K562 treated with DMSO at 1 percent for 24 hours (cell line): Measurements from ENCODE around the gene USP17L19. TPM values are rescaled to one million over a fixed set of nuclear protein-coding genes. Genes with fewer than 3 reads are reported as not detected.

Source experiments
- total RNA-seq: library from RNA; unstranded; fragments of 300-600 nt; gene quantifications from 2 replicates; pipeline ENCODE4 v1.2.3, GENCODE V29; 2022; ENCODE audit warnings: low read depth; ENCODE audit not compliant: insufficient read depth

Gene USP17L19, protein sequence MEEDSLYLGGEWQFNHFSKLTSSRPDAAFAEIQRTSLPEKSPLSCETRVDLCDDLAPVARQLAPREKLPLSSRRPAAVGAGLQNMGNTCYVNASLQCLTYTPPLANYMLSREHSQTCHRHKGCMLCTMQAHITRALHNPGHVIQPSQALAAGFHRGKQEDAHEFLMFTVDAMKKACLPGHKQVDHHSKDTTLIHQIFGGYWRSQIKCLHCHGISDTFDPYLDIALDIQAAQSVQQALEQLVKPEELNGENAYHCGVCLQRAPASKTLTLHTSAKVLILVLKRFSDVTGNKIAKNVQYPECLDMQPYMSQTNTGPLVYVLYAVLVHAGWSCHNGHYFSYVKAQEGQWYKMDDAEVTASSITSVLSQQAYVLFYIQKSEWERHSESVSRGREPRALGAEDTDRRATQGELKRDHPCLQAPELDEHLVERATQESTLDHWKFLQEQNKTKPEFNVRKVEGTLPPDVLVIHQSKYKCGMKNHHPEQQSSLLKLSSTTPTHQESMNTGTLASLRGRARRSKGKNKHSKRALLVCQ
- total RNA-seq = not detected in 2 replicates

DNA sequence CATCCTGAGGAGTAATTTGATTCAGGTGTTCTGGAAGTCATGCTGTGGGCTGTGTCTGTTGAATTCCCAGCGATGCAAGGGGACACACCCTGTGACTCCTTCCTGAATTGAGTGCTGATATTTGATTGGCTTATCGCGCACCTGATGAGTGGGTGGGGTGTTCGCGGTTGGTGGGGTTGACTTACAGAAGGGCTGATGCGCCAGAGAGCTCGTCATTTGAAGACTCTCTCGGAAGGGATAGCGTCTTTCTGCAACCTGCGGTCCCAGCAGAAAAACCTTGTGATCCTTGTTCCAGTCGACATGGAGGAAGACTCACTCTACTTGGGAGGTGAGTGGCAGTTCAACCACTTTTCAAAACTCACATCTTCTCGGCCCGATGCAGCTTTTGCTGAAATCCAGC is at the start of gene USP17L19:
USP17L19 (plus strand) TSS at position 301 of the 400 bp plus-strand sequence; CDS start at position 301, 0 bp downstream.

GRCh38 chr4:9210357-9210756 is 42.8 kb upstream of the USP17L19 start, which contains the start of gene USP17L10:
Gene USP17L10 (plus strand): TSS chr4:9210657. CDS start chr4:9210657, 0 bp downstream.

DNA sequence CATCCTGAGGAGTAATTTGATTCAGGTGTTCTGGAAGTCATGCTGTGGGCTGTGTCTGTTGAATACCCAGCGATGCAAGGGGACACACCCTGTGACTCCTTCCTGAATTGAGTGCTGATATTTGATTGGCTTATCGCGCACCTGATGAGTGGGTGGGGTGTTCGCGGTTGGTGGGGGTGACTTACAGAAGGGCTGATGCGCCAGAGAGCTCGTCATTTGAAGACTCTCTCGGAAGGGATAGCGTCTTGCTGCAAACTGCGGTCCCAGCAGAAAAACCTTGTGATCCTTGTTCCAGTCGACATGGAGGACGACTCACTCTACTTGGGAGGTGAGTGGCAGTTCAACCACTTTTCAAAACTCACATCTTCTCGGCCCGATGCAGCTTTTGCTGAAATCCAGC is 38.1 kb upstream of the USP17L19 start, which contains the start of gene USP17L11:
USP17L11 (plus strand) TSS at position 301 of the 400 bp plus-strand sequence; CDS start at position 301, 0 bp downstream.

GRCh38 chr4:9219852-9220251 is 33.3 kb upstream of the USP17L19 start, which contains the start of gene USP17L12:
Gene USP17L12 (plus strand): TSS chr4:9220152. CDS start chr4:9220152, 0 bp downstream.

DNA sequence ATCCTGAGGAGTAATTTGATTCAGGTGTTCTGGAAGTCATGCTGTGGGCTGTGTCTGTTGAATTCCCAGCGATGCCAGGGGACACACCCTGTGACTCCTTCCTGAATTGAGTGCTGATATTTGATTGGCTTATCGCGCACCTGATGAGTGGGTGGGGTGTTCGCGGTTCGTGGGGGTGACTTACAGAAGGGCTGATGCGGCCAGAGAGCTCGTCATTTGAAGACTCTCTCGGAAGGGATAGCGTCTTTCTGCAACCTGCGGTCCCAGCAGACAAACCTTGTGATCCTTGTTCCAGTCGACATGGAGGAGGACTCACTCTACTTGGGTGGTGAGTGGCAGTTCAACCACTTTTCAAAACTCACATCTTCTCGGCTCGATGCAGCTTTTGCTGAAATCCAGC is 28.6 kb upstream of the USP17L19 start, which contains the start of gene USP17L13:
USP17L13 (plus strand) TSS at position 301 of the 400 bp plus-strand sequence; CDS start at position 301, 0 bp downstream.

GRCh38 chr4:9234085-9234484 is 19.1 kb upstream of the USP17L19 start, which contains the start of gene USP17L15:
Gene USP17L15 (plus strand): TSS chr4:9234385. CDS start chr4:9234385, 0 bp downstream.

GRCh38 chr4:9243579-9243978 is 9.6 kb upstream of the USP17L19 start, which contains the start of gene USP17L17:
Gene USP17L17 (plus strand): TSS chr4:9243879. CDS start chr4:9243879, 0 bp downstream.

GRCh38 chr4:9247953-9248680 is 5.1 kb upstream of the USP17L19 start, which contains the start of gene USP17L18:
Gene USP17L18 (plus strand): TSS chr4:9248630. CDS start chr4:9248630, 0 bp downstream.

DNA sequence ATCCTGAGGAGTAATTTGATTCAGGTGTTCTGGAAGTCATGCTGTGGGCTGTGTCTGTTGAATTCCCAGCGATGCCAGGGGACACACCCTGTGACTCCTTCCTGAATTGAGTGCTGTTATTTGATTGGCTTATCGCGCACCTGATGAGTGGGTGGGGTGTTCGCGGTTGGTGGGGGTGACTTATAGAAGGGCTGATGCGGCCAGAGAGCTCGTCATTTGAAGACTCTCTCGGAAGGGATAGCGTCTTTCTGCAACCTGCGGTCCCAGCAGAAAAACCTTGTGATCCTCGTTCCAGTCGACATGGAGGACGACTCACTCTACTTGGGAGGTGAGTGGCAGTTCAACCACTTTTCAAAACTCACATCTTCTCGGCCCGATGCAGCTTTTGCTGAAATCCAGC is 4.6 kb downstream of the USP17L19 start, which contains the start of gene USP17L20:
USP17L20 (plus strand) TSS at position 301 of the 400 bp plus-strand sequence; CDS start at position 301, 0 bp downstream.

DNA sequence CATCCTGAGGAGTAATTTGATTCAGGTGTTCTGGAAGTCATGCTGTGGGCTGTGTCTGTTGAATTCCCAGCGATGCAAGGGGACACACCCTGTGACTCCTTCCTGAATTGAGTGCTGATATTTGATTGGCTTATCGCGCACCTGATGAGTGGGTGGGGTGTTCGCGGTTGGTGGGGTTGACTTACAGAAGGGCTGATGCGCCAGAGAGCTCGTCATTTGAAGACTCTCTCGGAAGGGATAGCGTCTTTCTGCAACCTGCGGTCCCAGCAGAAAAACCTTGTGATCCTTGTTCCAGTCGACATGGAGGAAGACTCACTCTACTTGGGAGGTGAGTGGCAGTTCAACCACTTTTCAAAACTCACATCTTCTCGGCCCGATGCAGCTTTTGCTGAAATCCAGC is 9.4 kb downstream of the USP17L19 start, which contains the start of gene USP17L21:
USP17L21 (plus strand) TSS at position 301 of the 400 bp plus-strand sequence; CDS start at position 301, 0 bp downstream.

GRCh38 chr4:9267319-9267718 is 14.1 kb downstream of the USP17L19 start, which contains the start of gene USP17L22:
Gene USP17L22 (plus strand): TSS chr4:9267619. CDS start chr4:9267619, 0 bp downstream.

Other genes starting within 250 kb of the USP17L19 start
- gene FAM90A26, start 83.0 kb upstream of the USP17L19 start, total RNA-seq = not detected in 2 replicates
- gene USP17L10, start 42.7 kb upstream of the USP17L19 start, total RNA-seq = not detected in 2 replicates
- gene USP17L11, start 38.0 kb upstream of the USP17L19 start, total RNA-seq = not detected in 2 replicates
- not detected in 2 replicates for gene USP17L12, start 33.2 kb upstream of the USP17L19 start, total RNA-seq
- gene USP17L13, start 28.5 kb upstream of the USP17L19 start, total RNA-seq = not detected in 2 replicates
- gene USP17L15, start 19.0 kb upstream of the USP17L19 start, total RNA-seq = not detected in 2 replicates
- gene USP17L17, start 9.5 kb upstream of the USP17L19 start, total RNA-seq = not detected in 2 replicates
- gene USP17L18, start 4.7 kb upstream of the USP17L19 start, total RNA-seq = not detected in 2 replicates
- gene USP17L20, start 4.7 kb downstream of the USP17L19 start, total RNA-seq = not detected in 2 replicates
- gene USP17L21, start 9.5 kb downstream of the USP17L19 start, total RNA-seq = not detected in 2 replicates
- not detected in 2 replicates for gene USP17L22, start 14.2 kb downstream of the USP17L19 start, total RNA-seq
- gene USP17L24, start 71.8 kb downstream of the USP17L19 start, total RNA-seq = not detected in 2 replicates
- gene USP17L25, start 76.5 kb downstream of the USP17L19 start, total RNA-seq = not detected in 2 replicates
- gene USP17L26, start 81.3 kb downstream of the USP17L19 start, total RNA-seq = not detected in 2 replicates
- gene USP17L5, start 86.0 kb downstream of the USP17L19 start, total RNA-seq = not detected in 2 replicates
- gene USP17L27, start 90.8 kb downstream of the USP17L19 start, total RNA-seq = not detected in 2 replicates
- gene USP17L28, start 95.5 kb downstream of the USP17L19 start, total RNA-seq = not detected in 2 replicates
- not detected in 2 replicates for gene USP17L29, start 100.3 kb downstream of the USP17L19 start, total RNA-seq
- gene USP17L30, start 109.8 kb downstream of the USP17L19 start, total RNA-seq = not detected in 2 replicates
- not detected in 2 replicates for gene DEFB131A, start 191.0 kb downstream of the USP17L19 start, total RNA-seq